Endothelial cell of umbilical vein (primary cell): ENCODE measurements around the gene OR5AC2.

ENCODE experiments used
- CTCF ChIP-seq, 2 donors: IDR thresholded peaks; 1 replicate in 1 of 2; 2 replicates in 1 of 2; pipeline ENCODE4 v1.5.1; 2011; ENCODE audit warnings: low read length in 2 of 2, mild to moderate bottlenecking in 2 of 2, moderate library complexity in 2 of 2, control low read depth in 1 of 2, inconsistent platforms in 1 of 2, low read depth in 1 of 2; ENCODE audit not compliant: insufficient read depth in 1 of 2; ENCODE audit errors: extremely low read depth in 1 of 2
- MAX ChIP-seq: IDR thresholded peaks from 2 replicates; pipeline ENCODE4 v1.6.1; 2011; ENCODE audit not compliant: insufficient read depth, insufficient read length
- POLR2A ChIP-seq: IDR thresholded peaks from 2 replicates; pipeline ENCODE4 v1.6.1; 2012; ENCODE audit warnings: low read depth, mild to moderate bottlenecking, control low read depth, low read length
- POLR2AphosphoS5 ChIP-seq: IDR thresholded peaks from 2 replicates; pipeline ENCODE4 v1.6.1; 2012; ENCODE audit warnings: low read depth, mild to moderate bottlenecking, control low read depth, low read length, moderate library complexity; ENCODE audit not compliant: insufficient read depth

- TF ChIP-seq POLR2A (no peak), CTCF (IDR thresholded peaks at IDR 0.05; ENCODE audit: extremely low read depth in 1 of 2, insufficient read depth in 1 of 2, low read depth in 1 of 2, low read length in 2 of 2) (no peak), POLR2AphosphoS5 (no peak), MAX (no peak)
These were observed 28.7 kb downstream of the OR5AC2 start for GRCh38 chr3:98115717-98116116.
